CD4-positive, alpha-beta T cell treated with Interleukin-12 subunit alpha and Interleukin-12 subunit beta, for 1 hour (primary cell): ENCODE data around the gene NOCT.
"Not testable (repeated sequence)": the region's sequence is repeated elsewhere in the genome, so short reads cannot be mapped to it uniquely, and the experiment has no call there.

Experiments used
- DNase-seq: peaks from one replicate; pipeline ENCODE4 v3.0.0-alpha.2; 2020

The NOCT gene

GRCh38 chr4:139011225-139011950 is 4.2 kb upstream of the NOCT start:
- DNase-seq: no peak

GRCh38 chr4:139014371-139015268 is 961 bp upstream of the NOCT start:
- DNase-seq: no peak

- DNase-seq: no peak
Measured at GRCh38 chr4:139015948-139016471, 429 bp downstream of the NOCT start.

- no peak for DNase-seq
Measured at GRCh38 chr4:139017861-139018260, 2.3 kb downstream of the NOCT start.

- no peak for DNase-seq
Measured at GRCh38 chr4:139018501-139018900, 2.9 kb downstream of the NOCT start.

GRCh38 chr4:139018971-139019758 is 3.6 kb downstream of the NOCT start:
- DNase-seq: no peak

- DNase-seq: no peak
Measured at GRCh38 chr4:139020384-139020783, 4.8 kb downstream of the NOCT start.

- not testable (repeated sequence) for DNase-seq
Measured at GRCh38 chr4:139021071-139021470, 5.5 kb downstream of the NOCT start.

- no peak for DNase-seq
Measured at GRCh38 chr4:139022835-139023234, 7.3 kb downstream of the NOCT start.

- DNase-seq: no peak
Measured at GRCh38 chr4:139024686-139025085, 9.1 kb downstream of the NOCT start.

- no peak for DNase-seq
Measured at GRCh38 chr4:139025841-139026240, 10.3 kb downstream of the NOCT start.

- DNase-seq: no peak
Measured at GRCh38 chr4:139027776-139028175, 12.2 kb downstream of the NOCT start.

GRCh38 chr4:139028191-139028661 is 12.6 kb downstream of the NOCT start:
- no peak for DNase-seq

- not testable (repeated sequence) for DNase-seq
Measured at GRCh38 chr4:139029866-139030363, 14.3 kb downstream of the NOCT start.

GRCh38 chr4:139030614-139031235 is 15.1 kb downstream of the NOCT start:
- DNase-seq: peak; percentile 84

GRCh38 chr4:139035650-139036049 is 20.1 kb downstream of the NOCT start:
- no peak for DNase-seq

GRCh38 chr4:139036885-139037284 is 21.3 kb downstream of the NOCT start:
- DNase-seq: no peak

- DNase-seq: no peak
Measured at GRCh38 chr4:139038874-139039443, 23.4 kb downstream of the NOCT start.

- DNase-seq: no peak
Measured at GRCh38 chr4:139042981-139043460, 27.4 kb downstream of the NOCT start.

GRCh38 chr4:139044291-139044690 is 28.7 kb downstream of the NOCT start:
- no peak for DNase-seq

- no peak for DNase-seq
Measured at GRCh38 chr4:139048026-139048425, 32.4 kb downstream of the NOCT start.

GRCh38 chr4:139050446-139050845 is 34.9 kb downstream of the NOCT start:
- no peak for DNase-seq
